ENCODE measurements around the gene KLF2.

- TF ChIP-seq CTCF (IDR thresholded peaks at IDR 0.05), result no peak
- no peak for TF ChIP-seq POLR2AphosphoS5 (IDR thresholded peaks at IDR 0.05)
- TF ChIP-seq POLR2A (IDR thresholded peaks at IDR 0.05), result no peak
Observed at GRCh38 chr19:16308081-16308480, 16.5 kb upstream of the KLF2 start.
